Testis (tissue), 2 donors: ENCODE measurements around the gene HLA-A.

ENCODE experiments used
- POLR2A ChIP-seq: fragments of 450-650 bp; IDR thresholded peaks from one replicate; pipeline ENCODE4 v1.6.1; 2017; ENCODE audit warnings: antibody characterized with exemption, mild to moderate bottlenecking, moderate library complexity
- TF ChIP-seq, protein P1 (sequence below), 3 experiments: fragments of 450-650 bp in 2 of 3; fragments of 200-600 bp in 1 of 3; sonication (generic) in 1 of 3; IDR thresholded peaks; one replicate each; pipeline ENCODE4 v1.5.1; 2016 to 2019; ENCODE audit warnings: antibody characterized with exemption in 3 of 3, mild to moderate bottlenecking in 2 of 3, moderate library complexity in 1 of 3

DNA sequence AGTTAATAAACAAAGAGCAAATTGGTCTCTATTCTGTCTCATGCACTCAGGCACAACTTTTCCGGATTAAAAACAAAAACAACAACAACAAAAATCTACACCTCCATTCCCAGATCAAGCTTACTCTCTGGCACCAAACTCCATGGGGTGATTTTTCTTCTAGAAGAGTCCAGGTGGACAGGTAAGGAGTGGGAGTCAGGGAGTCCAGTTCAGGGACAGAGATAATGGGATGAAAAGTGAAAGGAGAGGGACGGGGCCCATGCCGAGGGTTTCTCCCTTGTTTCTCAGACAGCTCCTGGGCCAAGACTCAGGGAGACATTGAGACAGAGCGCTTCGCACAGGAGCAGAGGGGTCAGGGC lies 437 bp upstream of the HLA-A start:
- TF ChIP-seq, protein P1, sequence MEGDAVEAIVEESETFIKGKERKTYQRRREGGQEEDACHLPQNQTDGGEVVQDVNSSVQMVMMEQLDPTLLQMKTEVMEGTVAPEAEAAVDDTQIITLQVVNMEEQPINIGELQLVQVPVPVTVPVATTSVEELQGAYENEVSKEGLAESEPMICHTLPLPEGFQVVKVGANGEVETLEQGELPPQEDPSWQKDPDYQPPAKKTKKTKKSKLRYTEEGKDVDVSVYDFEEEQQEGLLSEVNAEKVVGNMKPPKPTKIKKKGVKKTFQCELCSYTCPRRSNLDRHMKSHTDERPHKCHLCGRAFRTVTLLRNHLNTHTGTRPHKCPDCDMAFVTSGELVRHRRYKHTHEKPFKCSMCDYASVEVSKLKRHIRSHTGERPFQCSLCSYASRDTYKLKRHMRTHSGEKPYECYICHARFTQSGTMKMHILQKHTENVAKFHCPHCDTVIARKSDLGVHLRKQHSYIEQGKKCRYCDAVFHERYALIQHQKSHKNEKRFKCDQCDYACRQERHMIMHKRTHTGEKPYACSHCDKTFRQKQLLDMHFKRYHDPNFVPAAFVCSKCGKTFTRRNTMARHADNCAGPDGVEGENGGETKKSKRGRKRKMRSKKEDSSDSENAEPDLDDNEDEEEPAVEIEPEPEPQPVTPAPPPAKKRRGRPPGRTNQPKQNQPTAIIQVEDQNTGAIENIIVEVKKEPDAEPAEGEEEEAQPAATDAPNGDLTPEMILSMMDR (IDR thresholded peaks at IDR 0.05): no peak
- no peak for TF ChIP-seq POLR2A
